K562 (cell line): ENCODE results near the gene PPM1E.

Source experiments
- CCAR2 ChIP-seq: fragments of 200-400 bp; formaldehyde crosslinking; IDR thresholded peaks from 2 replicates; pipeline ENCODE4 v1.6.1; 2017; ENCODE audit warnings: mild to moderate bottlenecking, low read depth, low read length
- CTCF ChIP-seq, 3 experiments: IDR thresholded peaks in 2 of 3; conservative IDR thresholded peaks in 1 of 3; 2 replicates each; pipeline ENCODE4 v1.5.1; 2011 to 2012; ENCODE audit warnings: low read length in 3 of 3, mild to moderate bottlenecking in 3 of 3, control low read depth in 2 of 3, improper control_type of control experiment in 1 of 3, inconsistent platforms in 1 of 3, low read depth in 1 of 3, mixed read lengths in 1 of 3, moderate library complexity in 1 of 3; ENCODE audit not compliant: insufficient read depth in 2 of 3
- EZH2 ChIP-seq: IDR thresholded peaks from 2 replicates; pipeline ENCODE4 v1.6.1; 2012; ENCODE audit warnings: low read depth, mild to moderate bottlenecking, inconsistent platforms, low read length, borderline replicate concordance
- GATAD2B ChIP-seq: fragments of 450-650 bp; IDR thresholded peaks from 2 replicates; pipeline ENCODE4 v1.6.1; 2017; ENCODE audit warnings: mild to moderate bottlenecking, borderline replicate concordance
- KAT2B ChIP-seq: IDR thresholded peaks from one replicate; pipeline ENCODE4 v1.6.1; 2012; ENCODE audit warnings: low read depth, mild to moderate bottlenecking, control low read depth, inconsistent platforms, low read length, moderate library complexity
- MAZ ChIP-seq, 2 experiments: fragments of 450-650 bp in 1 of 2; sonication (generic) in 1 of 2; formaldehyde crosslinking; IDR thresholded peaks in 1 of 2; conservative IDR thresholded peaks in 1 of 2; 2 replicates each; pipeline versions ENCODE4 v1.4.0 to v1.5.0; 2020; ENCODE audit warnings: mild to moderate bottlenecking in 1 of 2, missing genetic modification reagents in 1 of 2
- MYNN ChIP-seq, 2 experiments: sonication (generic); formaldehyde crosslinking in 1 of 2; IDR thresholded peaks; 2 replicates each; pipeline versions ENCODE4 v1.5.0 to v1.6.1; 2016 to 2020; ENCODE audit warnings: antibody characterized with exemption in 1 of 2, missing genetic modification reagents in 1 of 2
- POLR2AphosphoS5 ChIP-seq: IDR thresholded peaks from 2 replicates; pipeline ENCODE4 v1.6.1; 2011; ENCODE audit warnings: mild to moderate bottlenecking, low read depth, low read length, moderate library complexity; ENCODE audit not compliant: control insufficient read depth, insufficient read depth

GRCh38 chr17:58753026-58753425 is 2.6 kb upstream of the PPM1E start:
- TF ChIP-seq CTCF (IDR thresholded peaks at IDR 0.05 in 2 of 3, conservative IDR thresholded peaks at IDR 0.05 in 1 of 3; ENCODE audit: insufficient read depth in 2 of 3, low read depth in 1 of 3, low read length in 3 of 3) (no peak), POLR2AphosphoS5 (no peak), GATAD2B (no peak), MAZ (CRISPR knock-in tag; conservative IDR thresholded peaks at IDR 0.05 in 1 of 2, IDR thresholded peaks at IDR 0.05 in 1 of 2) (no peak), KAT2B (no peak), EZH2 (no peak), MYNN (IDR thresholded peaks at IDR 0.05) (no peak), MYNN (CRISPR knock-in tag; IDR thresholded peaks at IDR 0.05) (no peak), CCAR2 (no peak)
